ENCODE results near the gene RANGAP1. TPM values are rescaled to one million over a fixed set of nuclear protein-coding genes. Genes with fewer than 3 reads are reported as not detected.

RANGAP1 gene
- total RNA-seq, 4 donors from 2014 or later = 21.3 to 28.1 (median 26.2) TPM

DNA sequence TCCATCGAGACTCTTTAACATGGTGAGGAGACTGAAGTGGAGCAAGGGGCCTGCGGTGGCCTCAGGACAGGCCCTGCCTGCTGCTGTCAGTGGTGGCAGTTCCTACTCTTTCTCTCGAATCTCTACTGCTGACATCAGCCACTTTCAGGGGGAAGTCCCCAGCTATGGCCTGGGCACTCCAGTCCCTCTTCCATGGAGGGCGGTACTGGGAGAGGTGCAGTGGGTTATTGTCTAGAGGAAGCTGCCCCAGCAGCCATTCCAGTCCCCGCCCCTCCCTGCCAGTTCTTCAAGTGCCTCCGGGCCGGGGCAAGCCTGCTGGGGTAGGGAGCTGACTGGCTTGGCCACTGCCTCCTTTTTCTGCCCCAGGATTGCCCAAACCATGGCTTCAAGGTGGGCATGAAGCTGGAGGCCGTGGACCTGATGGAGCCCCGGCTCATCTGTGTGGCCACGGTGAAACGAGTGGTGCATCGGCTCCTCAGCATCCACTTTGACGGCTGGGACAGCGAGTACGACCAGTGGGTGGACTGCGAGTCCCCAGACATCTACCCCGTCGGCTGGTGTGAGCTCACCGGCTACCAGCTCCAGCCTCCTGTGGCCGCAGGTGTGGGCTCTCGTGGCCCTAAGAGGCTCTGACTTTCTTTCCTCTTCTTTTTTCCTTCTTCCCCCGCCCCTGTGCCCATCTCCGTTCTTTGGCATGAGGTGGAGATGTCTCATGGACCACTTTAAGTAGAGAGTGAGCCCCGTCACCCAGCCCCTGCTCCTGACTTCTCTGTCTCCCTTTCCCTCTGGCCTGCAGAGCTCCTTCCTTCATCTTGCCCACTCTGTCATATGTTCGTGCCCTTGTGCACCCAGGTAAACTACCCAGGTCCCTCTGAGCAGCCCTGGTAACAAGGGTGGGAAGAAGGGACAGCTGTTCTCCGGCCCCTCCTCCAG is 59.0 kb downstream of the RANGAP1 start:
- Histone ChIP-seq H3K9me3 (no peaks in the 10 kb centered on the region), H3K27me3 (no peaks in the 10 kb centered on the region), H3K4me3 (no peak overlapping the region), H3K36me3 (peaks cover 0 to 32% (median 2%) of the 10 kb centered on the region in 4 donors), H3K4me1 (no peaks in the 10 kb centered on the region), H3K27ac (no peak overlapping the region)
- intact Hi-C loops (cut with DNase I; ENCODE audit: low total_unique reads) = no loop called here
- in situ Hi-C loops (cut with MboI; ENCODE audit: low pct_ligation_motif_present in 1 of 4, low pct_unique_long_range_greater_than_20kb in 1 of 4, low sequenced_read_pairs in 3 of 4) = no loop called here
- DNase-seq = no peak
- TF ChIP-seq POLR2A (IDR thresholded peaks at IDR 0.05) (no peak), POLR2AphosphoS5 (IDR thresholded peaks at IDR 0.05) (no peak), EP300 (IDR thresholded peaks at IDR 0.05; ENCODE audit: low read depth) (no peak)
- TF ChIP-seq, protein P1, sequence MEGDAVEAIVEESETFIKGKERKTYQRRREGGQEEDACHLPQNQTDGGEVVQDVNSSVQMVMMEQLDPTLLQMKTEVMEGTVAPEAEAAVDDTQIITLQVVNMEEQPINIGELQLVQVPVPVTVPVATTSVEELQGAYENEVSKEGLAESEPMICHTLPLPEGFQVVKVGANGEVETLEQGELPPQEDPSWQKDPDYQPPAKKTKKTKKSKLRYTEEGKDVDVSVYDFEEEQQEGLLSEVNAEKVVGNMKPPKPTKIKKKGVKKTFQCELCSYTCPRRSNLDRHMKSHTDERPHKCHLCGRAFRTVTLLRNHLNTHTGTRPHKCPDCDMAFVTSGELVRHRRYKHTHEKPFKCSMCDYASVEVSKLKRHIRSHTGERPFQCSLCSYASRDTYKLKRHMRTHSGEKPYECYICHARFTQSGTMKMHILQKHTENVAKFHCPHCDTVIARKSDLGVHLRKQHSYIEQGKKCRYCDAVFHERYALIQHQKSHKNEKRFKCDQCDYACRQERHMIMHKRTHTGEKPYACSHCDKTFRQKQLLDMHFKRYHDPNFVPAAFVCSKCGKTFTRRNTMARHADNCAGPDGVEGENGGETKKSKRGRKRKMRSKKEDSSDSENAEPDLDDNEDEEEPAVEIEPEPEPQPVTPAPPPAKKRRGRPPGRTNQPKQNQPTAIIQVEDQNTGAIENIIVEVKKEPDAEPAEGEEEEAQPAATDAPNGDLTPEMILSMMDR (IDR thresholded peaks at IDR 0.05) = no peak
- 90 to 94% methylated on average over 7 to 26 of the region's 26 CpGs for WGBS, 2 donors (ENCODE audit: low coverage in 1 of 2)

DNA sequence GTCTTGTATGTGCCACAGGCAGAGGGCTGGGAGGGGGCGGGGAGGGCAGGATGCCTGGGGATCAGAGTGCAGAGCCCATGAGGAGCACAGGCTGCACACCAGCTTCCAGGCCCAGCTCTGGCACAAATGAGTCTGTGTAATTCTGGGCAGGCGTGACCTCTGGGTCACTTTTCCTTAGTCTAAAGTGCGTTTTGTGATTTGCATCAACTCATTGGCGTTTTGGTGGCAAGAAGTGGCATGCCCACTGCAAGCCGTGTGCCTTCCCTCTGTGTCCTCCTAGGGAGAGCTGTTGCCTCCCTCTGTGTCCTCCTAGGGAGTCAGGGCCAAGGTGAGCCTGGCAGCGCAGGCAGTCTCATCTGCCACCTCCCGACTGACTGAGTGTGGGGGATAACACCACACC is 62.5 kb downstream of the RANGAP1 start:
- in situ Hi-C loops (cut with MboI; ENCODE audit: low pct_ligation_motif_present in 1 of 4, low pct_unique_long_range_greater_than_20kb in 1 of 4, low sequenced_read_pairs in 3 of 4) (no loop called here), intact Hi-C loops (cut with DNase I; ENCODE audit: low total_unique reads) (no loop called here)
- TF ChIP-seq POLR2A (IDR thresholded peaks at IDR 0.05) (no peak), POLR2AphosphoS5 (IDR thresholded peaks at IDR 0.05) (no peak), EP300 (IDR thresholded peaks at IDR 0.05; ENCODE audit: low read depth) (no peak)
- TF ChIP-seq, protein P1 (IDR thresholded peaks at IDR 0.05) = no peak
- WGBS, 2 donors (ENCODE audit: low coverage in 1 of 2) = 93% methylated on average over 6 of the region's 7 CpGs; no CpG with 5 or more reads in 1 of the 2 donors
- Histone ChIP-seq H3K4me3 (no peak overlapping the region), H3K27me3 (no peaks in the 10 kb centered on the region), H3K4me1 (no peaks in the 10 kb centered on the region), H3K9me3 (no peaks in the 10 kb centered on the region), H3K27ac (no peak overlapping the region), H3K36me3 (peaks cover 0 to 45% (median 7%) of the 10 kb centered on the region in 4 donors)
- DNase-seq = no peak

DNA sequence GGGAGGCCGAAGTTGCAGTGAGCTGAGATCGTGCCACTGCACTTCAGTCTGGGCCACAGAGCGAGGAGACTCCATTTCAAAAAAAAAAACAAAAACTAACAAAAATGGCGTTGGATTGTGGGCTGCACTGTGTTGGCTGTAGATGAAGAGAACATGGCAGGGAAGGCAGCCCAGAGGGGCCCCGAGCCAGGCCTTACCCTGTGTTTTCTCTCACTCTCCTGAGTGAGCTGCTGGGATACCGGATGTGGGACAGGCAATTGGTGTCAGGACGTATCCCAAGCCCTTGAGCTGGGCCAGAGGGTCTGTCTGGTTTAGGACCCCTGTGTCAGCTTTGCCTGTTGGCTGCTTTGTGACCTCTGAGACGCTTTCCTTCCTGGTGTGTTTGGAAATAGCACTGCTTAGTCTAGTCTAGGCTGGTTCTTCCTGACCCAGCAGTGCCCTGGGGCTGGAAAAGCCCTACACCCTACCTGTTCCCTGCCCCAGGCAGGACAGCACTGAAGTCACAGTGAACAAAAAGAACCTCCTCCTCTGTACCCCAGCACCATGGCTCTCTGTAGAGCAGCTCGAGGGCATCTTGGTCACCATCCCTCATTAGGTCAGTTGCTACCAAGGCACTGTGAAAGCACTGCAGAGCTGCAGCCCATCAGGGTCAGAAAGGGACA is 63.0 kb downstream of the RANGAP1 start:
- in situ Hi-C loops (cut with MboI; ENCODE audit: low pct_ligation_motif_present in 1 of 4, low pct_unique_long_range_greater_than_20kb in 1 of 4, low sequenced_read_pairs in 3 of 4) (no loop called here), intact Hi-C loops (cut with DNase I; ENCODE audit: low total_unique reads) (no loop called here)
- Histone ChIP-seq H3K9me3 (no peaks in the 10 kb centered on the region), H3K4me3 (no peak overlapping the region), H3K4me1 (peaks cover 0 to 5% (median 0%) of the 10 kb centered on the region in 4 donors), H3K27me3 (no peaks in the 10 kb centered on the region), H3K36me3 (peaks cover 0 to 42% (median 7%) of the 10 kb centered on the region in 4 donors), H3K27ac (no peak overlapping the region)
- DNase-seq = no peak
- TF ChIP-seq, protein P1 (IDR thresholded peaks at IDR 0.05) = no peak
- TF ChIP-seq POLR2AphosphoS5 (IDR thresholded peaks at IDR 0.05) = no peak
- TF ChIP-seq EP300 (IDR thresholded peaks at IDR 0.05; ENCODE audit: low read depth) = no peak
- TF ChIP-seq POLR2A (IDR thresholded peaks at IDR 0.05) = no peak
- WGBS, 2 donors (ENCODE audit: low coverage in 1 of 2) = 90 to 96% methylated on average over 3 to 9 of the region's 9 CpGs

DNA sequence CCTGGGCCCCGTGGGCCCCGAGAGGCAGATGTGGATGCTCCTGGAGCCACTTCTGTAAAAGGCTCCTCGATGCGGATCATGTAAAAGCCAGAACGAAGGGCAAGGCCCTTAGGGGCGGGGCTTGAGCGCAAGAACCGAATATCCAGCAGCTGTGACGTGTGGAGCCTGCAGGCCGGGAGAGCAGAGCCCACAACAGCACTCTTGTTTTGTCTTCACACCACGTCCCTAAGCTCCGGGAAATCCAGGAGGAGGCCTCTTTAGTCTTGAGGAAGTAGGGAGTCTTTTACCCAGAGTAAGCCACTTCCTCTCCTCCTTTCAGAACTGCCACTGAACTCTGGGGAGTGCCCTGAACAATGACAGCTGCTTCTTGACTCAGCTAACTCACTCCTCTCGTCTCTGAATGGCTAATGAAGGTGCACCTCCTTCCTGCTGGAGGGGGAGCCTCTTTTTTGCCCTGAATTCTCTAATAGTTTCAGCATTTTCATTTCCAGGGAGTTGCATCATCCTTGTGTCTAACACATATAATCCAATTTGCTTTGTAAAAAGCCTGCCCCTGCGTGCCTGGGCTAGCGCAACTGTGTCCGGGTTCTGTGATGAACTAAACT is 68.3 kb downstream of the RANGAP1 start:
- Histone ChIP-seq H3K27ac (peak overlapping the region; percentile 69 to 82 (median 76)), H3K36me3 (peaks cover 0 to 16% (median 6%) of the 10 kb centered on the region in 4 donors), H3K27me3 (no peaks in the 10 kb centered on the region), H3K4me3 (peak overlapping the region in 1 of 4 donors; percentile 14), H3K4me1 (peaks cover 0 to 26% (median 4%) of the 10 kb centered on the region in 4 donors), H3K9me3 (no peaks in the 10 kb centered on the region)
- in situ Hi-C loops (cut with MboI; ENCODE audit: low pct_ligation_motif_present in 1 of 4, low pct_unique_long_range_greater_than_20kb in 1 of 4, low sequenced_read_pairs in 3 of 4) = no loop called here
- DNase-seq = peak; percentile 56
- TF ChIP-seq POLR2AphosphoS5 (IDR thresholded peaks at IDR 0.05) (peak; percentile 9 to 24 (median 10)), EP300 (IDR thresholded peaks at IDR 0.05; ENCODE audit: low read depth) (no peak), POLR2A (IDR thresholded peaks at IDR 0.05) (peak; percentile 34)
- TF ChIP-seq, protein P1 (IDR thresholded peaks at IDR 0.05) = no peak
- intact Hi-C loops (cut with DNase I; ENCODE audit: low total_unique reads) = no loop called here
- WGBS, 2 donors (ENCODE audit: low coverage in 1 of 2) = 57 to 77% methylated on average over 1 to 13 of the region's 16 CpGs

Data from transverse colon (tissue), 4 donors.